Measurements from ENCODE around the gene PDE2A. TPM values are rescaled to one million over a fixed set of nuclear protein-coding genes. Genes with fewer than 3 reads are reported as not detected.

The PDE2A gene
- total RNA-seq, 1 experiment from 2014 or later = 0.74 TPM

- H3K4me3 ChIP-seq (ENCODE audit: low read depth in 2 of 2, low read length in 2 of 2) = no peak overlapping the region
- ChIA-PET POLR2A (no interaction called here), CTCF (no interaction called here)
- no peak for TF ChIP-seq POLR2AphosphoS5 (IDR thresholded peaks at IDR 0.05; ENCODE audit: low read depth, low read length)
- no peak for TF ChIP-seq TCF7L2 (IDR thresholded peaks at IDR 0.05; ENCODE audit: low read depth, low read length)
- TF ChIP-seq REST (IDR thresholded peaks at IDR 0.05; ENCODE audit: insufficient read depth in 1 of 2, low read depth in 2 of 2, low read length in 1 of 2) = no peak
- no peak for TF ChIP-seq CTCF (IDR thresholded peaks at IDR 0.05)
- no peak for TF ChIP-seq SIN3A (IDR thresholded peaks at IDR 0.05; ENCODE audit: borderline replicate concordance, insufficient read depth, low read depth, low read length)
- H3K4me1 ChIP-seq (ENCODE audit: control insufficient read depth, insufficient read depth, low read length) = no peaks in the 10 kb centered on the region
- DNase-seq (ENCODE audit: low read depth, low spot score) (no peak), ATAC-seq (peak; percentile 63; the same call in 1 of the 2 replicates)
- peaks cover 26% of the 10 kb centered on the region for H3K27me3 ChIP-seq (ENCODE audit: control insufficient read depth, insufficient read depth, low read length)
- no peak overlapping the region for H3K27ac ChIP-seq (ENCODE audit: low read length)
- intact Hi-C loops (cut with micrococcal nuclease; ENCODE audit: unreplicated experiment) (no loop called here), in situ Hi-C loops (cut with HindIII; ENCODE audit: low pct_unique_long_range_greater_than_20kb, low sequenced_read_pairs) (no loop called here)
- no peaks in the 10 kb centered on the region for H3K9me3 ChIP-seq (ENCODE audit: control insufficient read depth, insufficient read depth, low read depth, low read length)
- no TSS peak for BruUV-seq (replicated peaks)
- no peaks in the 10 kb centered on the region for H3K36me3 ChIP-seq (ENCODE audit: control insufficient read depth, insufficient read depth, low read length)
Measured at GRCh38 chr11:72535194-72535547, 139.1 kb downstream of the PDE2A start.

GRCh38 chr11:72534371-72535193 lies 139.6 kb downstream of the PDE2A start:
- no peak for TF ChIP-seq POLR2AphosphoS5 (IDR thresholded peaks at IDR 0.05; ENCODE audit: low read depth, low read length)
- no peak for TF ChIP-seq REST (IDR thresholded peaks at IDR 0.05; ENCODE audit: insufficient read depth in 1 of 2, low read depth in 2 of 2, low read length in 1 of 2)
- no peak for TF ChIP-seq TCF7L2 (IDR thresholded peaks at IDR 0.05; ENCODE audit: low read depth, low read length)
- no peak for TF ChIP-seq SIN3A (IDR thresholded peaks at IDR 0.05; ENCODE audit: borderline replicate concordance, insufficient read depth, low read depth, low read length)
- TF ChIP-seq CTCF (IDR thresholded peaks at IDR 0.05) = no peak
- ATAC-seq (peak; percentile 66; the same call in 1 of the 2 replicates), DNase-seq (ENCODE audit: low read depth, low spot score) (no peak)
- POLR2A ChIA-PET = no interaction called here
- H3K4me1 ChIP-seq (ENCODE audit: control insufficient read depth, insufficient read depth, low read length) = no peaks in the 10 kb centered on the region
- no peaks in the 10 kb centered on the region for H3K9me3 ChIP-seq (ENCODE audit: control insufficient read depth, insufficient read depth, low read depth, low read length)
- no peak overlapping the region for H3K27ac ChIP-seq (ENCODE audit: low read length)
- no peak overlapping the region for H3K4me3 ChIP-seq (ENCODE audit: low read depth in 2 of 2, low read length in 2 of 2)
- in situ Hi-C loops (cut with HindIII; ENCODE audit: low pct_unique_long_range_greater_than_20kb, low sequenced_read_pairs) = no loop called here
- no peaks in the 10 kb centered on the region for H3K36me3 ChIP-seq (ENCODE audit: control insufficient read depth, insufficient read depth, low read length)
- H3K27me3 ChIP-seq (ENCODE audit: control insufficient read depth, insufficient read depth, low read length) = peaks cover 21% of the 10 kb centered on the region
- no TSS peak for BruUV-seq (replicated peaks)
- intact Hi-C loops (cut with micrococcal nuclease; ENCODE audit: unreplicated experiment) = no loop called here
- CTCF ChIA-PET = no interaction called here

All from Panc1 (cell line).